ENCODE measurements around the gene ISG20L2.
"Not testable (repeated sequence)": the region's sequence is repeated elsewhere in the genome, so short reads cannot be mapped to it uniquely, and the experiment has no call there.

ISG20L2 gene

GRCh38 chr1:156728599-156729462, at the start of gene ISG20L2:
Gene ISG20L2 (minus strand): TSS chr1:156728766. CDS start chr1:156727652, 1,114 bp downstream.
- peak; percentile 88 for DNase-seq (ENCODE audit: low read depth)

- DNase-seq (ENCODE audit: low read depth) = no peak
Observed at GRCh38 chr1:156777573-156777972, 49.0 kb upstream of the ISG20L2 start.

- no peak for DNase-seq (ENCODE audit: low read depth)
Observed at GRCh38 chr1:156776942-156777341, 48.4 kb upstream of the ISG20L2 start.

GRCh38 chr1:156775799-156776198, 47.2 kb upstream of the ISG20L2 start:
- no peak for DNase-seq (ENCODE audit: low read depth)

- DNase-seq (ENCODE audit: low read depth) = no peak
Observed at GRCh38 chr1:156773607-156774006, 45.0 kb upstream of the ISG20L2 start.

- DNase-seq (ENCODE audit: low read depth) = no peak
Observed at GRCh38 chr1:156772728-156773497, 44.3 kb upstream of the ISG20L2 start.

- DNase-seq (ENCODE audit: low read depth) = no peak
Observed at GRCh38 chr1:156772222-156772621, 43.7 kb upstream of the ISG20L2 start.

GRCh38 chr1:156768610-156769295, 40.2 kb upstream of the ISG20L2 start:
- no peak for DNase-seq (ENCODE audit: low read depth)

GRCh38 chr1:156767879-156768604, 39.5 kb upstream of the ISG20L2 start:
- DNase-seq (ENCODE audit: low read depth) = no peak

- peak; percentile 93 for DNase-seq (ENCODE audit: low read depth)
Observed at GRCh38 chr1:156767101-156767878, 38.7 kb upstream of the ISG20L2 start, which contains the start of gene PRCC. Gene PRCC (plus strand): TSS chr1:156767535. CDS start chr1:156767772, 237 bp downstream.

- DNase-seq (ENCODE audit: low read depth) = no peak
Observed at GRCh38 chr1:156766298-156767100, 37.9 kb upstream of the ISG20L2 start.

GRCh38 chr1:156765666-156766065, 37.1 kb upstream of the ISG20L2 start:
- DNase-seq (ENCODE audit: low read depth) = no peak

GRCh38 chr1:156765136-156765535, 36.6 kb upstream of the ISG20L2 start:
- not testable (repeated sequence) for DNase-seq (ENCODE audit: low read depth)

- no peak for DNase-seq (ENCODE audit: low read depth)
Observed at GRCh38 chr1:156760796-156761104, 32.2 kb upstream of the ISG20L2 start.

GRCh38 chr1:156760092-156760795, 31.7 kb upstream of the ISG20L2 start:
- DNase-seq (ENCODE audit: low read depth) = no peak

- DNase-seq (ENCODE audit: low read depth) = not testable (repeated sequence)
Observed at GRCh38 chr1:156757572-156758253, 29.1 kb upstream of the ISG20L2 start.

- DNase-seq (ENCODE audit: low read depth) = no peak
Observed at GRCh38 chr1:156756355-156756754, 27.8 kb upstream of the ISG20L2 start.

- no peak for DNase-seq (ENCODE audit: low read depth)
Observed at GRCh38 chr1:156755527-156755950, 27.0 kb upstream of the ISG20L2 start.

GRCh38 chr1:156754219-156754618, 25.7 kb upstream of the ISG20L2 start:
- no peak for DNase-seq (ENCODE audit: low read depth)

All from stimulated activated CD8-positive, alpha-beta memory T cell treated with anti-CD3 and anti-CD28 coated beads, Interleukin-12 subunit alpha, Interleukin-12 subunit beta, amount 100 ng/mL, for 4 hours (primary cell).